HCT116 (cell line): Measurements from ENCODE around the gene EEPD1. TPM values are rescaled to one million over a fixed set of nuclear protein-coding genes. Genes with fewer than 3 reads are reported as not detected.

ENCODE experiments used
- ATAC-seq: fragments of 200-7000 bp; cut with Tn5 transposase; 2 replicates; pipeline ENCODE4 v1.9.1; 2020; ENCODE audit warnings: mild to moderate bottlenecking, moderate library complexity
- BruUV-seq: library from RNA; stranded (reverse); fragments of 400-500 nt; replicated peaks from 2 replicates; lab custom pipeline; 2021; lab: Mats Ljungman, UMichigan
- CTCF ChIA-PET: fragments of 300-600 bp; sonication (Branson Sonifier 250); formaldehyde crosslinking; loops from one replicate; lab custom pipeline; 2021; ENCODE audit warnings: antibody characterized with exemption; lab: Charles Lee
- POLR2A ChIA-PET: fragments of 300-600, 350-600 bp; sonication (Branson Sonifier 250); formaldehyde crosslinking; loops from one replicate; lab custom pipeline; 2021; ENCODE audit warnings: antibody characterized with exemption; lab: Charles Lee
- RAD21 ChIA-PET, 2 experiments: fragments of 300-600 bp; sonication (Branson Sonifier 250); formaldehyde crosslinking; loops; one replicate each; lab custom pipeline; 2023; ENCODE audit warnings: low total read pairs in 2 of 2; ENCODE audit not compliant: uncharacterized antibody in 2 of 2, unreplicated experiment in 2 of 2, low non-redundant PET in 1 of 2; lab: Charles Lee
- DNase-seq: peaks from one replicate; pipeline ENCODE4 v3.0.0-alpha.2; 2010; ENCODE audit warnings: low read depth, low spot score
- H2AFZ ChIP-seq: fragments of 200-600 bp; shearing (Covaris generic), sonication (generic); 2 replicates; pipeline ENCODE4 v1.6.1; 2017; ENCODE audit warnings: low read depth, mixed run types, mixed read lengths, antibody characterized with exemption, low read length; ENCODE audit not compliant: poor library complexity, severe bottlenecking
- H3K27ac ChIP-seq: 2 replicates; pipeline ENCODE4 v1.5.1; 2012; ENCODE audit warnings: low read depth, low read length
- H3K27me3 ChIP-seq: fragments of 200-600 bp; sonication (generic); 2 replicates; pipeline ENCODE4 v1.6.1; 2016; ENCODE audit warnings: mixed run types, low read length, mixed read lengths; ENCODE audit not compliant: insufficient read depth
- H3K36me3 ChIP-seq, 2 experiments: fragments of 200-500 bp in 1 of 2; fragments of 200-600 bp in 1 of 2; sonication (Bioruptor generic) in 1 of 2; sonication (generic) in 1 of 2; 2 replicates each; pipeline versions ENCODE4 v1.5.1 to v1.6.1; 2014 to 2016; ENCODE audit warnings: low read length in 2 of 2, inconsistent platforms in 1 of 2, mixed read lengths in 1 of 2, mixed run types in 1 of 2; ENCODE audit not compliant: insufficient read depth in 2 of 2, control insufficient read depth in 1 of 2
- H3K4me1 ChIP-seq, 2 experiments: fragments of 200-600 bp in 1 of 2; sonication (generic) in 1 of 2; 2 replicates each; pipeline versions ENCODE4 v1.5.1 to v1.6.1; 2012 to 2017; ENCODE audit warnings: low read length in 2 of 2, inconsistent platforms in 1 of 2, mild to moderate bottlenecking in 1 of 2, mixed read lengths in 1 of 2, mixed run types in 1 of 2, moderate library complexity in 1 of 2; ENCODE audit not compliant: insufficient read depth in 2 of 2, control insufficient read depth in 1 of 2
- H3K4me2 ChIP-seq: fragments of 200-600 bp; sonication (generic); 2 replicates; pipeline ENCODE4 v1.6.1; 2017; ENCODE audit warnings: mixed run types, low read length, mixed read lengths
- H3K4me3 ChIP-seq, 2 experiments: fragments of 200-600 bp in 1 of 2; sonication (generic) in 1 of 2; replicated peaks in 1 of 2; 2 replicates each; pipeline ENCODE4 v1.5.1; 2011 to 2016; ENCODE audit warnings: low read length in 2 of 2, control low read depth in 1 of 2, low read depth in 1 of 2, mild to moderate bottlenecking in 1 of 2, mixed read lengths in 1 of 2, mixed run types in 1 of 2
- H3K79me2 ChIP-seq: fragments of 200-600 bp; sonication (generic); 2 replicates; pipeline ENCODE4 v1.6.1; 2017; ENCODE audit warnings: mild to moderate bottlenecking, mixed run types, low read length, moderate library complexity, mixed read lengths; ENCODE audit not compliant: insufficient read depth
- H3K9ac ChIP-seq: fragments of 200-600 bp; sonication (generic); 2 replicates; pipeline ENCODE4 v1.6.1; 2016; ENCODE audit warnings: low read length, mixed read lengths
- H3K9me2 ChIP-seq: fragments of 200-600 bp; sonication (generic), shearing (Covaris generic); 2 replicates; pipeline ENCODE4 v1.6.1; 2017; ENCODE audit warnings: mixed run types, mild to moderate bottlenecking, moderate library complexity; ENCODE audit not compliant: insufficient read depth
- H3K9me3 ChIP-seq, 2 experiments: fragments of 200-500 bp in 1 of 2; fragments of 200-600 bp in 1 of 2; sonication (Bioruptor generic) in 1 of 2; sonication (generic) in 1 of 2; 2 replicates each; pipeline ENCODE4 v1.6.1; 2014 to 2017; ENCODE audit warnings: low read length in 2 of 2, mixed read lengths in 2 of 2, inconsistent platforms in 1 of 2, low read depth in 1 of 2, mild to moderate bottlenecking in 1 of 2, mixed run types in 1 of 2, moderate library complexity in 1 of 2; ENCODE audit not compliant: control insufficient read depth in 1 of 2, insufficient read depth in 1 of 2
- H4K20me1 ChIP-seq: fragments of 200-600 bp; sonication (generic), shearing (Covaris generic); 2 replicates; pipeline ENCODE4 v1.6.1; 2017; ENCODE audit warnings: mixed run types, mild to moderate bottlenecking, moderate library complexity; ENCODE audit not compliant: insufficient read depth
- CTCF ChIP-seq, 3 experiments: fragments of 200-600 bp in 1 of 3; sonication (generic) in 1 of 3; IDR thresholded peaks in 2 of 3; conservative IDR thresholded peaks in 1 of 3; 2 replicates each; pipeline ENCODE4 v1.5.1; 2012 to 2017; ENCODE audit warnings: low read depth in 2 of 3, low read length in 2 of 3, antibody characterized with exemption in 1 of 3, borderline replicate concordance in 1 of 3, control low read depth in 1 of 3, mild to moderate bottlenecking in 1 of 3, mixed read lengths in 1 of 3, mixed run types in 1 of 3, moderate library complexity in 1 of 3; ENCODE audit not compliant: insufficient read depth in 1 of 3
- EZH2 ChIP-seq: fragments of 200-600 bp; sonication (generic); IDR thresholded peaks from 2 replicates; pipeline ENCODE4 v1.6.1; 2017; ENCODE audit warnings: antibody characterized with exemption, mixed run types
- EZH2phosphoT487 ChIP-seq: fragments of 200-600 bp; IDR thresholded peaks from 2 replicates; pipeline ENCODE4 v1.6.1; 2018; ENCODE audit warnings: antibody characterized with exemption, borderline replicate concordance
- FOSL1 ChIP-seq: IDR thresholded peaks from 2 replicates; pipeline ENCODE4 v1.6.1; 2012; ENCODE audit warnings: low read depth
- POLR2A ChIP-seq: IDR thresholded peaks from 2 replicates; pipeline ENCODE4 v1.7.0; 2011; ENCODE audit warnings: borderline replicate concordance; ENCODE audit not compliant: insufficient read depth, insufficient read length; ENCODE audit errors: extremely low read depth
- RAD21 ChIP-seq: IDR thresholded peaks from 2 replicates; pipeline ENCODE4 v1.6.1; 2012; ENCODE audit warnings: low read depth, mild to moderate bottlenecking
- YY1 ChIP-seq: IDR thresholded peaks from 2 replicates; pipeline ENCODE4 v1.6.1; 2011; ENCODE audit warnings: low read length, low read depth, moderate library complexity, mild to moderate bottlenecking; ENCODE audit not compliant: insufficient replicate concordance; ENCODE audit errors: extremely low read depth
- ZFX ChIP-seq: fragments of 450-650 bp; IDR thresholded peaks from 2 replicates; pipeline ENCODE4 v1.6.1; 2017
- intact Hi-C: fragments of 100-400 bp; cut with micrococcal nuclease; formaldehyde crosslinking; loops from 2 replicates; pipeline ENCODE4 v1.10.0; 2022
- total RNA-seq: library from RNA; stranded (reverse); gene quantifications from one replicate; pipeline ENCODE4 v1.2.1, GENCODE V29; 2021; ENCODE audit not compliant: unreplicated experiment
- TF ChIP-seq, protein P1 (sequence below): IDR thresholded peaks from 2 replicates; pipeline ENCODE4 v1.6.1; 2012; ENCODE audit warnings: low read depth

The EEPD1 gene
- total RNA-seq, 1 experiment from 2014 or later, result 4.2 TPM

DNA sequence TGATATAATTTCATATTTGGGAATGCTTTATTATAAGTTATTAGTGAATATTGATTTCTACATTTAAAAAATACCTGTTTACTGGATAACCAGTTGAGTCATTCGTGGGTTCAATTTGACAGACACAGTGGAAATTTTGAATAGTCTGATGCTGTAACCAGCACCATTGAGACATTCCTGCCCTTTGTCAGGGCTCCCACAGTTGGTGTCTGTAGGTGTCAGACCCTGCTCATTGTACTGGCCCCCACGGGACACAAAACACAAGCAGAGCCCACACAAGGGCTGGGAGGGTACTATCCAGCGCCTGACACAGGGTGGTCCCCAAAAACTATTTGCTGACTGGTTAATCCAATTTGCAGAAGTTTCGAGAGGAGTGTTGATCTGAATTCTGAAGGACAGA lies 35.9 kb downstream of the EEPD1 start:
- ATAC-seq, result no peak
- no peak for DNase-seq
- CTCF ChIA-PET, result no interaction called here
- Histone ChIP-seq H3K9me2 (no peaks in the 10 kb centered on the region), H3K79me2 (no peaks in the 10 kb centered on the region), H3K27me3 (no peaks in the 10 kb centered on the region), H3K9me3 (no peaks in the 10 kb centered on the region), H3K4me2 (no peak overlapping the region), H3K36me3 (no peaks in the 10 kb centered on the region), H3K27ac (no peak overlapping the region), H3K9ac (no peak overlapping the region), H3K4me1 (no peaks in the 10 kb centered on the region), H3K4me3 (no peak overlapping the region), H4K20me1 (no peaks in the 10 kb centered on the region), H2AFZ (no peak overlapping the region)
- TF ChIP-seq POLR2A (no peak), CTCF (IDR thresholded peaks at IDR 0.05 in 2 of 3, conservative IDR thresholded peaks at IDR 0.05 in 1 of 3; ENCODE audit: borderline replicate concordance in 1 of 3, insufficient read depth in 1 of 3, low read depth in 2 of 3, low read length in 2 of 3) (no peak), RAD21 (no peak), EZH2 (no peak), FOSL1 (no peak), EZH2phosphoT487 (no peak), ZFX (no peak), YY1 (no peak)
- TF ChIP-seq, protein P1, sequence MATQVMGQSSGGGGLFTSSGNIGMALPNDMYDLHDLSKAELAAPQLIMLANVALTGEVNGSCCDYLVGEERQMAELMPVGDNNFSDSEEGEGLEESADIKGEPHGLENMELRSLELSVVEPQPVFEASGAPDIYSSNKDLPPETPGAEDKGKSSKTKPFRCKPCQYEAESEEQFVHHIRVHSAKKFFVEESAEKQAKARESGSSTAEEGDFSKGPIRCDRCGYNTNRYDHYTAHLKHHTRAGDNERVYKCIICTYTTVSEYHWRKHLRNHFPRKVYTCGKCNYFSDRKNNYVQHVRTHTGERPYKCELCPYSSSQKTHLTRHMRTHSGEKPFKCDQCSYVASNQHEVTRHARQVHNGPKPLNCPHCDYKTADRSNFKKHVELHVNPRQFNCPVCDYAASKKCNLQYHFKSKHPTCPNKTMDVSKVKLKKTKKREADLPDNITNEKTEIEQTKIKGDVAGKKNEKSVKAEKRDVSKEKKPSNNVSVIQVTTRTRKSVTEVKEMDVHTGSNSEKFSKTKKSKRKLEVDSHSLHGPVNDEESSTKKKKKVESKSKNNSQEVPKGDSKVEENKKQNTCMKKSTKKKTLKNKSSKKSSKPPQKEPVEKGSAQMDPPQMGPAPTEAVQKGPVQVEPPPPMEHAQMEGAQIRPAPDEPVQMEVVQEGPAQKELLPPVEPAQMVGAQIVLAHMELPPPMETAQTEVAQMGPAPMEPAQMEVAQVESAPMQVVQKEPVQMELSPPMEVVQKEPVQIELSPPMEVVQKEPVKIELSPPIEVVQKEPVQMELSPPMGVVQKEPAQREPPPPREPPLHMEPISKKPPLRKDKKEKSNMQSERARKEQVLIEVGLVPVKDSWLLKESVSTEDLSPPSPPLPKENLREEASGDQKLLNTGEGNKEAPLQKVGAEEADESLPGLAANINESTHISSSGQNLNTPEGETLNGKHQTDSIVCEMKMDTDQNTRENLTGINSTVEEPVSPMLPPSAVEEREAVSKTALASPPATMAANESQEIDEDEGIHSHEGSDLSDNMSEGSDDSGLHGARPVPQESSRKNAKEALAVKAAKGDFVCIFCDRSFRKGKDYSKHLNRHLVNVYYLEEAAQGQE, result no peak
- POLR2A ChIA-PET, result no interaction called here
- RAD21 ChIA-PET, result no interaction called here
- intact Hi-C loops, result no loop called here
- BruUV-seq, result no TSS peak
